HCT116 (cell line): Measurements from ENCODE around the gene CYB5B. TPM values are rescaled to one million over a fixed set of nuclear protein-coding genes. Genes with fewer than 3 reads are reported as not detected.

Experiments used
- ATAC-seq: fragments of 200-7000 bp; cut with Tn5 transposase; 2 replicates; pipeline ENCODE4 v1.9.1; 2020; ENCODE audit warnings: mild to moderate bottlenecking, moderate library complexity
- BruUV-seq: library from RNA; stranded (reverse); fragments of 400-500 nt; replicated peaks from 2 replicates; lab custom pipeline; 2021; lab: Mats Ljungman, UMichigan
- CTCF ChIA-PET: fragments of 300-600 bp; sonication (Branson Sonifier 250); formaldehyde crosslinking; loops from one replicate; lab custom pipeline; 2021; ENCODE audit warnings: antibody characterized with exemption; lab: Charles Lee
- POLR2A ChIA-PET: fragments of 300-600, 350-600 bp; sonication (Branson Sonifier 250); formaldehyde crosslinking; loops from one replicate; lab custom pipeline; 2021; ENCODE audit warnings: antibody characterized with exemption; lab: Charles Lee
- RAD21 ChIA-PET, 2 experiments: fragments of 300-600 bp; sonication (Branson Sonifier 250); formaldehyde crosslinking; loops; one replicate each; lab custom pipeline; 2023; ENCODE audit warnings: low total read pairs in 2 of 2; ENCODE audit not compliant: uncharacterized antibody in 2 of 2, unreplicated experiment in 2 of 2, low non-redundant PET in 1 of 2; lab: Charles Lee
- DNase-seq: peaks from one replicate; pipeline ENCODE4 v3.0.0-alpha.2; 2010; ENCODE audit warnings: low read depth, low spot score
- H2AFZ ChIP-seq: fragments of 200-600 bp; shearing (Covaris generic), sonication (generic); 2 replicates; pipeline ENCODE4 v1.6.1; 2017; ENCODE audit warnings: low read depth, mixed run types, mixed read lengths, antibody characterized with exemption, low read length; ENCODE audit not compliant: poor library complexity, severe bottlenecking
- H3K27ac ChIP-seq: 2 replicates; pipeline ENCODE4 v1.5.1; 2012; ENCODE audit warnings: low read depth, low read length
- H3K27me3 ChIP-seq: fragments of 200-600 bp; sonication (generic); 2 replicates; pipeline ENCODE4 v1.6.1; 2016; ENCODE audit warnings: mixed run types, low read length, mixed read lengths; ENCODE audit not compliant: insufficient read depth
- H3K36me3 ChIP-seq, 2 experiments: fragments of 200-500 bp in 1 of 2; fragments of 200-600 bp in 1 of 2; sonication (Bioruptor generic) in 1 of 2; sonication (generic) in 1 of 2; 2 replicates each; pipeline versions ENCODE4 v1.5.1 to v1.6.1; 2014 to 2016; ENCODE audit warnings: low read length in 2 of 2, inconsistent platforms in 1 of 2, mixed read lengths in 1 of 2, mixed run types in 1 of 2; ENCODE audit not compliant: insufficient read depth in 2 of 2, control insufficient read depth in 1 of 2
- H3K4me1 ChIP-seq, 2 experiments: fragments of 200-600 bp in 1 of 2; sonication (generic) in 1 of 2; 2 replicates each; pipeline versions ENCODE4 v1.5.1 to v1.6.1; 2012 to 2017; ENCODE audit warnings: low read length in 2 of 2, inconsistent platforms in 1 of 2, mild to moderate bottlenecking in 1 of 2, mixed read lengths in 1 of 2, mixed run types in 1 of 2, moderate library complexity in 1 of 2; ENCODE audit not compliant: insufficient read depth in 2 of 2, control insufficient read depth in 1 of 2
- H3K4me2 ChIP-seq: fragments of 200-600 bp; sonication (generic); 2 replicates; pipeline ENCODE4 v1.6.1; 2017; ENCODE audit warnings: mixed run types, low read length, mixed read lengths
- H3K4me3 ChIP-seq, 2 experiments: fragments of 200-600 bp in 1 of 2; sonication (generic) in 1 of 2; replicated peaks in 1 of 2; 2 replicates each; pipeline ENCODE4 v1.5.1; 2011 to 2016; ENCODE audit warnings: low read length in 2 of 2, control low read depth in 1 of 2, low read depth in 1 of 2, mild to moderate bottlenecking in 1 of 2, mixed read lengths in 1 of 2, mixed run types in 1 of 2
- H3K79me2 ChIP-seq: fragments of 200-600 bp; sonication (generic); 2 replicates; pipeline ENCODE4 v1.6.1; 2017; ENCODE audit warnings: mild to moderate bottlenecking, mixed run types, low read length, moderate library complexity, mixed read lengths; ENCODE audit not compliant: insufficient read depth
- H3K9ac ChIP-seq: fragments of 200-600 bp; sonication (generic); 2 replicates; pipeline ENCODE4 v1.6.1; 2016; ENCODE audit warnings: low read length, mixed read lengths
- H3K9me2 ChIP-seq: fragments of 200-600 bp; sonication (generic), shearing (Covaris generic); 2 replicates; pipeline ENCODE4 v1.6.1; 2017; ENCODE audit warnings: mixed run types, mild to moderate bottlenecking, moderate library complexity; ENCODE audit not compliant: insufficient read depth
- H3K9me3 ChIP-seq, 2 experiments: fragments of 200-500 bp in 1 of 2; fragments of 200-600 bp in 1 of 2; sonication (Bioruptor generic) in 1 of 2; sonication (generic) in 1 of 2; 2 replicates each; pipeline ENCODE4 v1.6.1; 2014 to 2017; ENCODE audit warnings: low read length in 2 of 2, mixed read lengths in 2 of 2, inconsistent platforms in 1 of 2, low read depth in 1 of 2, mild to moderate bottlenecking in 1 of 2, mixed run types in 1 of 2, moderate library complexity in 1 of 2; ENCODE audit not compliant: control insufficient read depth in 1 of 2, insufficient read depth in 1 of 2
- H4K20me1 ChIP-seq: fragments of 200-600 bp; sonication (generic), shearing (Covaris generic); 2 replicates; pipeline ENCODE4 v1.6.1; 2017; ENCODE audit warnings: mixed run types, mild to moderate bottlenecking, moderate library complexity; ENCODE audit not compliant: insufficient read depth
- EZH2phosphoT487 ChIP-seq: fragments of 200-600 bp; IDR thresholded peaks from 2 replicates; pipeline ENCODE4 v1.6.1; 2018; ENCODE audit warnings: antibody characterized with exemption, borderline replicate concordance
- FOSL1 ChIP-seq: IDR thresholded peaks from 2 replicates; pipeline ENCODE4 v1.6.1; 2012; ENCODE audit warnings: low read depth
- YY1 ChIP-seq: IDR thresholded peaks from 2 replicates; pipeline ENCODE4 v1.6.1; 2011; ENCODE audit warnings: low read length, low read depth, moderate library complexity, mild to moderate bottlenecking; ENCODE audit not compliant: insufficient replicate concordance; ENCODE audit errors: extremely low read depth
- intact Hi-C: fragments of 100-400 bp; cut with micrococcal nuclease; formaldehyde crosslinking; loops from 2 replicates; pipeline ENCODE4 v1.10.0; 2022
- total RNA-seq: library from RNA; stranded (reverse); gene quantifications from one replicate; pipeline ENCODE4 v1.2.1, GENCODE V29; 2021; ENCODE audit not compliant: unreplicated experiment
- TF ChIP-seq, protein P1 (sequence below): IDR thresholded peaks from 2 replicates; pipeline ENCODE4 v1.6.1; 2011; ENCODE audit warnings: mild to moderate bottlenecking, low read length, moderate library complexity; ENCODE audit not compliant: insufficient replicate concordance; ENCODE audit errors: extremely low read depth
- TF ChIP-seq, protein P2 (sequence below): IDR thresholded peaks from 2 replicates; pipeline ENCODE4 v1.6.1; 2012; ENCODE audit warnings: low read depth

The CYB5B gene
- total RNA-seq, 1 experiment from 2014 or later, result 689 TPM

DNA sequence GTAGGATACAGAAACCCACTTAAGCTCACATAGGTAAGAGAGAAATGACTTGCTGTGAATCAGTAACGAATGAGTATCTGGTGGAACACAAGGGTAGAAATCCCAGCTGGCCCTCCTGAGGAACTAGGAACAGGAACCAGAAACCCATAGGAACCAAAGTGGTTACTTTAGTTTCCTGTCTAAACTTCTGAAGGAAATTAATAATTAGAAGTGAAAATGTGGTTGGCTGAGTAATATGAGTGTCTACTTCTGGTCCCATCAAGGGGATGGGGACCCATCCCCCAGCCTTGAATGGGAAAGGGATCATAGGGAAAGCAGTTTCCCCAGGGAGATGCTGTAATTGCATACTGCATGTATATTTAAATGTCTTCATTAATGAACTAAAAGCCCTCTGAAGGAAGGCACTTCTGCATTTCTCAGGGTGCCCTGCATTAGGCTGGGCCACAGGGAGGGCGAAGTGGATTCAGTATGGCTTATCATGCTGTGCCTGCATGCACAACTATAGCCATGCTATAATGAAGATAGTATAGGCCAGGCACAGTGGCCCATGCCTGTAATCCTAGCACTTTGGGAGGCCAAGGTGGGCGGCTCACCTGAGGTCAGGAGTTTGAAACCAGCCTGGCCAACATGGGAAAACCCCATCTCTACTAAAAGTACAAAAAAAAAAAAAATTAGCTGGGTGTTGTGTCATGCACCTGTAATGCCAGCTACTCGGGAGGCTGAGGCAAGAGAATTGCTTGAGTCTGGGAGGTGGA lies 45.6 kb downstream of the CYB5B start:
- Histone ChIP-seq H3K4me3 (no peak overlapping the region), H3K36me3 (peaks cover 0 to 29% of the 10 kb centered on the region in 2 experiments; a peak in 1 of 4 replicates), H2AFZ (no peak overlapping the region), H3K27me3 (no peaks in the 10 kb centered on the region), H3K9ac (no peak overlapping the region), H4K20me1 (no peaks in the 10 kb centered on the region), H3K27ac (peak overlapping the region; percentile 83), H3K4me2 (0 out of 2 replicates have a peak overlapping the region, but pooled peaks have one; percentile 1), H3K9me2 (no peaks in the 10 kb centered on the region), H3K4me1 (peaks cover 89 to 98% of the 10 kb centered on the region in 2 experiments), H3K79me2 (peaks cover 58% of the 10 kb centered on the region), H3K9me3 (no peaks in the 10 kb centered on the region)
- RAD21 ChIA-PET, result no interaction called here
- no TSS peak for BruUV-seq
- no peak for DNase-seq
- CTCF ChIA-PET, result no interaction called here
- TF ChIP-seq, protein P1, sequence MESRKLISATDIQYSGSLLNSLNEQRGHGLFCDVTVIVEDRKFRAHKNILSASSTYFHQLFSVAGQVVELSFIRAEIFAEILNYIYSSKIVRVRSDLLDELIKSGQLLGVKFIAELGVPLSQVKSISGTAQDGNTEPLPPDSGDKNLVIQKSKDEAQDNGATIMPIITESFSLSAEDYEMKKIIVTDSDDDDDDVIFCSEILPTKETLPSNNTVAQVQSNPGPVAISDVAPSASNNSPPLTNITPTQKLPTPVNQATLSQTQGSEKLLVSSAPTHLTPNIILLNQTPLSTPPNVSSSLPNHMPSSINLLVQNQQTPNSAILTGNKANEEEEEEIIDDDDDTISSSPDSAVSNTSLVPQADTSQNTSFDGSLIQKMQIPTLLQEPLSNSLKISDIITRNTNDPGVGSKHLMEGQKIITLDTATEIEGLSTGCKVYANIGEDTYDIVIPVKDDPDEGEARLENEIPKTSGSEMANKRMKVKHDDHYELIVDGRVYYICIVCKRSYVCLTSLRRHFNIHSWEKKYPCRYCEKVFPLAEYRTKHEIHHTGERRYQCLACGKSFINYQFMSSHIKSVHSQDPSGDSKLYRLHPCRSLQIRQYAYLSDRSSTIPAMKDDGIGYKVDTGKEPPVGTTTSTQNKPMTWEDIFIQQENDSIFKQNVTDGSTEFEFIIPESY, result no peak
- no peak for TF ChIP-seq YY1
- TF ChIP-seq, protein P2, sequence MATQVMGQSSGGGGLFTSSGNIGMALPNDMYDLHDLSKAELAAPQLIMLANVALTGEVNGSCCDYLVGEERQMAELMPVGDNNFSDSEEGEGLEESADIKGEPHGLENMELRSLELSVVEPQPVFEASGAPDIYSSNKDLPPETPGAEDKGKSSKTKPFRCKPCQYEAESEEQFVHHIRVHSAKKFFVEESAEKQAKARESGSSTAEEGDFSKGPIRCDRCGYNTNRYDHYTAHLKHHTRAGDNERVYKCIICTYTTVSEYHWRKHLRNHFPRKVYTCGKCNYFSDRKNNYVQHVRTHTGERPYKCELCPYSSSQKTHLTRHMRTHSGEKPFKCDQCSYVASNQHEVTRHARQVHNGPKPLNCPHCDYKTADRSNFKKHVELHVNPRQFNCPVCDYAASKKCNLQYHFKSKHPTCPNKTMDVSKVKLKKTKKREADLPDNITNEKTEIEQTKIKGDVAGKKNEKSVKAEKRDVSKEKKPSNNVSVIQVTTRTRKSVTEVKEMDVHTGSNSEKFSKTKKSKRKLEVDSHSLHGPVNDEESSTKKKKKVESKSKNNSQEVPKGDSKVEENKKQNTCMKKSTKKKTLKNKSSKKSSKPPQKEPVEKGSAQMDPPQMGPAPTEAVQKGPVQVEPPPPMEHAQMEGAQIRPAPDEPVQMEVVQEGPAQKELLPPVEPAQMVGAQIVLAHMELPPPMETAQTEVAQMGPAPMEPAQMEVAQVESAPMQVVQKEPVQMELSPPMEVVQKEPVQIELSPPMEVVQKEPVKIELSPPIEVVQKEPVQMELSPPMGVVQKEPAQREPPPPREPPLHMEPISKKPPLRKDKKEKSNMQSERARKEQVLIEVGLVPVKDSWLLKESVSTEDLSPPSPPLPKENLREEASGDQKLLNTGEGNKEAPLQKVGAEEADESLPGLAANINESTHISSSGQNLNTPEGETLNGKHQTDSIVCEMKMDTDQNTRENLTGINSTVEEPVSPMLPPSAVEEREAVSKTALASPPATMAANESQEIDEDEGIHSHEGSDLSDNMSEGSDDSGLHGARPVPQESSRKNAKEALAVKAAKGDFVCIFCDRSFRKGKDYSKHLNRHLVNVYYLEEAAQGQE, result no peak
- TF ChIP-seq FOSL1, result no peak
- TF ChIP-seq EZH2phosphoT487, result no peak
- intact Hi-C loops, result no loop called here
- ATAC-seq, result peak; percentile 18; the same call in 1 of the 2 replicates
- POLR2A ChIA-PET, result interaction anchor here (1.1 to 1.3 kb wide), 2 partner anchors 60 to 85 kb away, joined by 3 read pairs; partner anchors contain the start of gene TERF2
